Measurements from ENCODE around the gene IL12B. TPM values are rescaled to one million over a fixed set of nuclear protein-coding genes. Genes with fewer than 3 reads are reported as not detected.
"Not testable (repeated sequence)": the region's sequence is repeated elsewhere in the genome, so short reads cannot be mapped to it uniquely, and the experiment has no call there.

IL12B gene
- total and polyA plus RNA-seq, 2 donors from 2014 or later: not detected

- Histone ChIP-seq H3K4me3 (ENCODE audit: low read length in 3 of 3) (no peak overlapping the region), H3K9me3 (ENCODE audit: control insufficient read depth in 2 of 3, insufficient read depth in 1 of 3, low read length in 3 of 3) (no peaks in the 10 kb centered on the region), H3K9ac (ENCODE audit: low read length in 3 of 3) (no peak overlapping the region), H3K4me1 (ENCODE audit: control insufficient read depth in 2 of 3, insufficient read depth in 2 of 3, low read depth in 1 of 3, low read length in 3 of 3) (no peaks in the 10 kb centered on the region), H3K27me3 (ENCODE audit: control insufficient read depth, insufficient read depth, low read length) (no peaks in the 10 kb centered on the region), H3K27ac (ENCODE audit: low read depth in 2 of 2, low read length in 2 of 2) (no peak overlapping the region), H3K36me3 (ENCODE audit: control insufficient read depth in 2 of 3, insufficient read depth in 3 of 3, low read length in 3 of 3) (no peaks in the 10 kb centered on the region)
- intact Hi-C loops (cut with DNase I): no loop called here
- DNase-seq (no peak), FAIRE-seq (no peak)
- TF ChIP-seq CTCF (IDR thresholded peaks at IDR 0.05; ENCODE audit: borderline replicate concordance, extremely low read depth, insufficient read depth): no peak
Observed at GRCh38 chr5:159362220-159362619, 31.9 kb upstream of the IL12B start.

GRCh38 chr5:159359871-159360270 lies 29.6 kb upstream of the IL12B start:
- H3K27me3 ChIP-seq (ENCODE audit: control insufficient read depth, insufficient read depth, low read length); intact Hi-C loops (cut with DNase I); H3K36me3 ChIP-seq (ENCODE audit: control insufficient read depth in 2 of 3, insufficient read depth in 3 of 3, low read length in 3 of 3); H3K4me1 ChIP-seq (ENCODE audit: control insufficient read depth in 2 of 3, insufficient read depth in 2 of 3, low read depth in 1 of 3, low read length in 3 of 3); H3K4me3 ChIP-seq (ENCODE audit: low read length in 3 of 3); FAIRE-seq; H3K9ac ChIP-seq (ENCODE audit: low read length in 3 of 3); H3K9me3 ChIP-seq (ENCODE audit: control insufficient read depth in 2 of 3, insufficient read depth in 1 of 3, low read length in 3 of 3); H3K27ac ChIP-seq (ENCODE audit: low read depth in 2 of 2, low read length in 2 of 2); DNase-seq: not testable (repeated sequence)

- no peaks in the 10 kb centered on the region for H3K9me3 ChIP-seq (ENCODE audit: control insufficient read depth in 2 of 3, insufficient read depth in 1 of 3, low read length in 3 of 3)
- TF ChIP-seq CTCF (IDR thresholded peaks at IDR 0.05; ENCODE audit: borderline replicate concordance, extremely low read depth, insufficient read depth): no peak
- H3K36me3 ChIP-seq (ENCODE audit: control insufficient read depth in 2 of 3, insufficient read depth in 3 of 3, low read length in 3 of 3): no peaks in the 10 kb centered on the region
- no peak overlapping the region for H3K27ac ChIP-seq (ENCODE audit: low read depth in 2 of 2, low read length in 2 of 2)
- H3K4me3 ChIP-seq (ENCODE audit: low read length in 3 of 3): no peak overlapping the region
- DNase-seq: no peak
- H3K9ac ChIP-seq (ENCODE audit: low read length in 3 of 3): no peak overlapping the region
- no peak for FAIRE-seq
- intact Hi-C loops (cut with DNase I): no loop called here
- no peaks in the 10 kb centered on the region for H3K4me1 ChIP-seq (ENCODE audit: control insufficient read depth in 2 of 3, insufficient read depth in 2 of 3, low read depth in 1 of 3, low read length in 3 of 3)
- no peaks in the 10 kb centered on the region for H3K27me3 ChIP-seq (ENCODE audit: control insufficient read depth, insufficient read depth, low read length)
Observed at GRCh38 chr5:159359408-159359807, 29.1 kb upstream of the IL12B start.

GRCh38 chr5:159353661-159354252 lies 23.5 kb upstream of the IL12B start:
- H3K27me3 ChIP-seq (ENCODE audit: control insufficient read depth, insufficient read depth, low read length): no peaks in the 10 kb centered on the region
- H3K4me1 ChIP-seq (ENCODE audit: control insufficient read depth in 2 of 3, insufficient read depth in 2 of 3, low read depth in 1 of 3, low read length in 3 of 3): no peaks in the 10 kb centered on the region
- DNase-seq (peak in 2 of 5 donors; percentile 21 to 30), FAIRE-seq (no peak)
- H3K9ac ChIP-seq (ENCODE audit: low read length in 3 of 3): no peak overlapping the region
- intact Hi-C loops (cut with DNase I): no loop called here
- no peaks in the 10 kb centered on the region for H3K9me3 ChIP-seq (ENCODE audit: control insufficient read depth in 2 of 3, insufficient read depth in 1 of 3, low read length in 3 of 3)
- H3K4me3 ChIP-seq (ENCODE audit: low read length in 3 of 3): no peak overlapping the region
- no peak for TF ChIP-seq CTCF (IDR thresholded peaks at IDR 0.05; ENCODE audit: borderline replicate concordance, extremely low read depth, insufficient read depth)
- H3K36me3 ChIP-seq (ENCODE audit: control insufficient read depth in 2 of 3, insufficient read depth in 3 of 3, low read length in 3 of 3): no peaks in the 10 kb centered on the region
- H3K27ac ChIP-seq (ENCODE audit: low read depth in 2 of 2, low read length in 2 of 2): no peak overlapping the region

- H3K4me1 ChIP-seq (ENCODE audit: control insufficient read depth in 2 of 3, insufficient read depth in 2 of 3, low read depth in 1 of 3, low read length in 3 of 3); H3K36me3 ChIP-seq (ENCODE audit: control insufficient read depth in 2 of 3, insufficient read depth in 3 of 3, low read length in 3 of 3); H3K27ac ChIP-seq (ENCODE audit: low read depth in 2 of 2, low read length in 2 of 2); DNase-seq; H3K4me3 ChIP-seq (ENCODE audit: low read length in 3 of 3); FAIRE-seq; intact Hi-C loops (cut with DNase I); H3K9me3 ChIP-seq (ENCODE audit: control insufficient read depth in 2 of 3, insufficient read depth in 1 of 3, low read length in 3 of 3); H3K27me3 ChIP-seq (ENCODE audit: control insufficient read depth, insufficient read depth, low read length); H3K9ac ChIP-seq (ENCODE audit: low read length in 3 of 3): not testable (repeated sequence)
Observed at GRCh38 chr5:159350644-159351043, 20.4 kb upstream of the IL12B start.

GRCh38 chr5:159350216-159350615 lies 19.9 kb upstream of the IL12B start:
- H3K4me3 ChIP-seq (ENCODE audit: low read length in 3 of 3); H3K9ac ChIP-seq (ENCODE audit: low read length in 3 of 3); H3K27ac ChIP-seq (ENCODE audit: low read depth in 2 of 2, low read length in 2 of 2); H3K4me1 ChIP-seq (ENCODE audit: control insufficient read depth in 2 of 3, insufficient read depth in 2 of 3, low read depth in 1 of 3, low read length in 3 of 3); H3K36me3 ChIP-seq (ENCODE audit: control insufficient read depth in 2 of 3, insufficient read depth in 3 of 3, low read length in 3 of 3); intact Hi-C loops (cut with DNase I); H3K27me3 ChIP-seq (ENCODE audit: control insufficient read depth, insufficient read depth, low read length); FAIRE-seq; H3K9me3 ChIP-seq (ENCODE audit: control insufficient read depth in 2 of 3, insufficient read depth in 1 of 3, low read length in 3 of 3): not testable (repeated sequence)
- DNase-seq: peak in 2 of 5 donors; percentile 14 to 39
